Measurements from ENCODE around the gene EML4.

The EML4 gene

GRCh38 chr2:42196403-42197267 lies 27.5 kb downstream of the EML4 start:
- no peak for DNase-seq

GRCh38 chr2:42197792-42198191 lies 28.6 kb downstream of the EML4 start:
- DNase-seq, result no peak

GRCh38 chr2:42198466-42198865 lies 29.3 kb downstream of the EML4 start:
- no peak for DNase-seq

- DNase-seq, result no peak
Observed at GRCh38 chr2:42199002-42199401, 29.8 kb downstream of the EML4 start.

- no peak for DNase-seq
Observed at GRCh38 chr2:42199626-42200025, 30.5 kb downstream of the EML4 start.

- no peak for DNase-seq
Observed at GRCh38 chr2:42200926-42201855, 32.0 kb downstream of the EML4 start.

- no peak for DNase-seq
Observed at GRCh38 chr2:42202634-42203008, 33.5 kb downstream of the EML4 start.

- DNase-seq, result no peak
Observed at GRCh38 chr2:42203792-42204191, 34.6 kb downstream of the EML4 start.

- no peak for DNase-seq
Observed at GRCh38 chr2:42205337-42205736, 36.2 kb downstream of the EML4 start.

- DNase-seq, result no peak
Observed at GRCh38 chr2:42207826-42208225, 38.7 kb downstream of the EML4 start.

GRCh38 chr2:42210203-42210602 lies 41.0 kb downstream of the EML4 start:
- no peak for DNase-seq

- DNase-seq, result no peak
Observed at GRCh38 chr2:42211291-42211690, 42.1 kb downstream of the EML4 start.

- no peak for DNase-seq
Observed at GRCh38 chr2:42214669-42215068, 45.5 kb downstream of the EML4 start.

GRCh38 chr2:42216694-42217093 lies 47.5 kb downstream of the EML4 start:
- DNase-seq, result no peak

GRCh38 chr2:42217307-42217706 lies 48.2 kb downstream of the EML4 start:
- DNase-seq, result no peak

GRCh38 chr2:42217914-42218313 lies 48.8 kb downstream of the EML4 start:
- DNase-seq, result no peak

- no peak for DNase-seq
Observed at GRCh38 chr2:42218712-42219111, 49.6 kb downstream of the EML4 start.

GRCh38 chr2:42219160-42219559 lies 50.0 kb downstream of the EML4 start:
- no peak for DNase-seq

GRCh38 chr2:42220566-42220965 lies 51.4 kb downstream of the EML4 start:
- no peak for DNase-seq

- no peak for DNase-seq
Observed at GRCh38 chr2:42223067-42223854, 54.1 kb downstream of the EML4 start.

- DNase-seq, result no peak
Observed at GRCh38 chr2:42223855-42224268, 54.7 kb downstream of the EML4 start.

- DNase-seq, result no peak
Observed at GRCh38 chr2:42224422-42225067, 55.4 kb downstream of the EML4 start.

GRCh38 chr2:42225573-42225972 lies 56.4 kb downstream of the EML4 start:
- no peak for DNase-seq

Data from activated CD8-positive, alpha-beta memory T cell treated with anti-CD3 and anti-CD28 coated beads for 24 hours (primary cell).